GM15510 (cell line): ENCODE results near the gene JMJD4.

Experiments used
- POLR2A ChIP-seq: IDR thresholded peaks from 3 replicates; pipeline ENCODE4 v1.6.1; 2011; ENCODE audit warnings: borderline replicate concordance; ENCODE audit not compliant: insufficient read length; ENCODE audit errors: extremely low read depth

Gene JMJD4

GRCh38 chr1:227763246-227764018, 28.3 kb upstream of the JMJD4 start:
- no peak for TF ChIP-seq POLR2A

- TF ChIP-seq POLR2A, result no peak
Measured at GRCh38 chr1:227762231-227762911, 27.3 kb upstream of the JMJD4 start.

- no peak for TF ChIP-seq POLR2A
Measured at GRCh38 chr1:227761621-227762230, 26.6 kb upstream of the JMJD4 start.

- TF ChIP-seq POLR2A, result no peak
Measured at GRCh38 chr1:227760377-227760776, 25.3 kb upstream of the JMJD4 start.

GRCh38 chr1:227759341-227760300, 24.5 kb upstream of the JMJD4 start:
- TF ChIP-seq POLR2A, result no peak

GRCh38 chr1:227758366-227758765, 23.3 kb upstream of the JMJD4 start:
- TF ChIP-seq POLR2A, result no peak

GRCh38 chr1:227757781-227758180, 22.7 kb upstream of the JMJD4 start:
- no peak for TF ChIP-seq POLR2A

GRCh38 chr1:227756172-227756959, 21.3 kb upstream of the JMJD4 start:
- no peak for TF ChIP-seq POLR2A

GRCh38 chr1:227754958-227755357, 19.9 kb upstream of the JMJD4 start:
- no peak for TF ChIP-seq POLR2A

GRCh38 chr1:227753999-227754711, 19.1 kb upstream of the JMJD4 start:
- TF ChIP-seq POLR2A, result no peak

GRCh38 chr1:227749916-227750710, 15.0 kb upstream of the JMJD4 start:
- no peak for TF ChIP-seq POLR2A

GRCh38 chr1:227749225-227749624, 14.1 kb upstream of the JMJD4 start:
- TF ChIP-seq POLR2A, result no peak

GRCh38 chr1:227748496-227749182, 13.5 kb upstream of the JMJD4 start:
- no peak for TF ChIP-seq POLR2A
